Vagina (tissue), 2 donors: ENCODE measurements around the gene ENTREP3.

Experiments
- POLR2A ChIP-seq, 2 donors: fragments of 450-650 bp; IDR thresholded peaks; one replicate each; pipeline ENCODE4 v1.6.1; 2017; ENCODE audit warnings: antibody characterized with exemption in 2 of 2, mild to moderate bottlenecking in 2 of 2, moderate library complexity in 2 of 2
- POLR2AphosphoS5 ChIP-seq, 2 donors: sonication (generic); formaldehyde crosslinking; IDR thresholded peaks; one replicate each; pipeline ENCODE4 v1.9.0; 2017; ENCODE audit warnings: antibody characterized with exemption in 2 of 2, mild to moderate bottlenecking in 2 of 2, low read depth in 1 of 2; ENCODE audit not compliant: insufficient read depth in 1 of 2
- TF ChIP-seq, protein P1 (sequence below), 3 experiments: fragments of 450-650 bp in 2 of 3; fragments of 200-600 bp in 1 of 3; sonication (generic) in 1 of 3; IDR thresholded peaks; one replicate each; pipeline ENCODE4 v1.5.1; 2017 to 2019; ENCODE audit warnings: antibody characterized with exemption in 3 of 3, mild to moderate bottlenecking in 2 of 3, moderate library complexity in 2 of 3

DNA sequence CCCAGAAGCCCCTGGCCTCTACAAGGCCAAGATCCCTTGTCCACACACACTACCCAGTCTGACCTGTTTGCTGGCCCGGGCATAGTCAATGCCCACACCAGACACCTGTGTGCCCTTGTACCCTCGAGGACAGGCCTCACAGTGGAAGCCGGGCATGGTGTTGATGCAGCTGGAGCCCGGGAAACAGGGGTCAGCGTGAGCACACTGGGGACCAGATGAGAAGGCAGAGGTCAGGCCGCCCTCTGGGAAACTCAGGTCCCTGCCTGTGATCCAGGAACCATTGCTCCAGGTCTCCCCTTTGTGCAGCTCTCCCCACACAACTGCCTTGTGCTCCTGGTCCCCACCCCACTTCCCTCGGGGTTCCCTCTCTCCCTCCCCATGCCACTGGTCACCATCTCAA lies 53.1 kb downstream of the ENTREP3 start:
- TF ChIP-seq, protein P1, sequence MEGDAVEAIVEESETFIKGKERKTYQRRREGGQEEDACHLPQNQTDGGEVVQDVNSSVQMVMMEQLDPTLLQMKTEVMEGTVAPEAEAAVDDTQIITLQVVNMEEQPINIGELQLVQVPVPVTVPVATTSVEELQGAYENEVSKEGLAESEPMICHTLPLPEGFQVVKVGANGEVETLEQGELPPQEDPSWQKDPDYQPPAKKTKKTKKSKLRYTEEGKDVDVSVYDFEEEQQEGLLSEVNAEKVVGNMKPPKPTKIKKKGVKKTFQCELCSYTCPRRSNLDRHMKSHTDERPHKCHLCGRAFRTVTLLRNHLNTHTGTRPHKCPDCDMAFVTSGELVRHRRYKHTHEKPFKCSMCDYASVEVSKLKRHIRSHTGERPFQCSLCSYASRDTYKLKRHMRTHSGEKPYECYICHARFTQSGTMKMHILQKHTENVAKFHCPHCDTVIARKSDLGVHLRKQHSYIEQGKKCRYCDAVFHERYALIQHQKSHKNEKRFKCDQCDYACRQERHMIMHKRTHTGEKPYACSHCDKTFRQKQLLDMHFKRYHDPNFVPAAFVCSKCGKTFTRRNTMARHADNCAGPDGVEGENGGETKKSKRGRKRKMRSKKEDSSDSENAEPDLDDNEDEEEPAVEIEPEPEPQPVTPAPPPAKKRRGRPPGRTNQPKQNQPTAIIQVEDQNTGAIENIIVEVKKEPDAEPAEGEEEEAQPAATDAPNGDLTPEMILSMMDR (IDR thresholded peaks at IDR 0.05), result no peak
- TF ChIP-seq POLR2AphosphoS5 (IDR thresholded peaks at IDR 0.05; ENCODE audit: insufficient read depth in 1 of 2, low read depth in 1 of 2) (no peak), POLR2A (IDR thresholded peaks at IDR 0.05) (no peak)
